ENCODE data around the gene GNG12. TPM values are rescaled to one million over a fixed set of nuclear protein-coding genes. Genes with fewer than 3 reads are reported as not detected.

The GNG12 gene
- total RNA-seq, 1 donor from 2014 or later = 23.2 TPM

DNA sequence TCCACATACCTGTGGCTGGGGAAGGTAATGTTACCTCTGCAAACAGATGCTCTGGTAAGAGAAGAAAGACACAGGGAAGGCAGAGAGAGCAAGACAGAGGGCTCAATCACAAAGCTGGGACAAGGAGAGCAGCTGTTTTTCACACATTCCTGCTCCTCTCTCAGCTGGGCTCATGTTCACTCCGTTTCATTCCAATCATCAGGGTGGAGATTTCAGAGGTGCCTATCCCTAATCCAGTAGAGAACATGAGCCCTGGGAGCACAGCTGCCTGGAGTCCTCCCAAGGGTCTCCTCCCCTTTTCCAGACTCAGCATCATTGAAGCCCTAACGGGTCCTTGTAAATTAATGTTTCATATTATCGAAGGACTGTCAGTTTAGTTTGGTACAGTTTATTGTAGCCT, 128.9 kb downstream of the GNG12 start:
- H3K4me1 Mint-ChIP-seq (ENCODE audit: unreplicated experiment) = peaks cover 16% of the 10 kb centered on the region
- no peak overlapping the region for H3K27ac Mint-ChIP-seq
- H3K4me3 Mint-ChIP-seq = no peak overlapping the region
- TF ChIP-seq, protein P1, sequence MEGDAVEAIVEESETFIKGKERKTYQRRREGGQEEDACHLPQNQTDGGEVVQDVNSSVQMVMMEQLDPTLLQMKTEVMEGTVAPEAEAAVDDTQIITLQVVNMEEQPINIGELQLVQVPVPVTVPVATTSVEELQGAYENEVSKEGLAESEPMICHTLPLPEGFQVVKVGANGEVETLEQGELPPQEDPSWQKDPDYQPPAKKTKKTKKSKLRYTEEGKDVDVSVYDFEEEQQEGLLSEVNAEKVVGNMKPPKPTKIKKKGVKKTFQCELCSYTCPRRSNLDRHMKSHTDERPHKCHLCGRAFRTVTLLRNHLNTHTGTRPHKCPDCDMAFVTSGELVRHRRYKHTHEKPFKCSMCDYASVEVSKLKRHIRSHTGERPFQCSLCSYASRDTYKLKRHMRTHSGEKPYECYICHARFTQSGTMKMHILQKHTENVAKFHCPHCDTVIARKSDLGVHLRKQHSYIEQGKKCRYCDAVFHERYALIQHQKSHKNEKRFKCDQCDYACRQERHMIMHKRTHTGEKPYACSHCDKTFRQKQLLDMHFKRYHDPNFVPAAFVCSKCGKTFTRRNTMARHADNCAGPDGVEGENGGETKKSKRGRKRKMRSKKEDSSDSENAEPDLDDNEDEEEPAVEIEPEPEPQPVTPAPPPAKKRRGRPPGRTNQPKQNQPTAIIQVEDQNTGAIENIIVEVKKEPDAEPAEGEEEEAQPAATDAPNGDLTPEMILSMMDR (conservative IDR thresholded peaks at IDR 0.05) = no peak
- H3K36me3 Mint-ChIP-seq = peaks cover 13% of the 10 kb centered on the region
- no peaks in the 10 kb centered on the region for H3K9me3 Mint-ChIP-seq
- DNase-seq (ENCODE audit: extremely low spot score, unreplicated experiment) = no peak
- no peaks in the 10 kb centered on the region for H3K27me3 Mint-ChIP-seq

- Mint-ChIP-seq H3K27ac (no peak overlapping the region), H3K4me1 (ENCODE audit: unreplicated experiment) (peaks cover 17% of the 10 kb centered on the region), H3K4me3 (no peak overlapping the region), H3K27me3 (no peaks in the 10 kb centered on the region), H3K9me3 (no peaks in the 10 kb centered on the region), H3K36me3 (peaks cover 9% of the 10 kb centered on the region)
- TF ChIP-seq, protein P1 (conservative IDR thresholded peaks at IDR 0.05) = no peak
- no peak for DNase-seq (ENCODE audit: extremely low spot score, unreplicated experiment)
These were observed 131.4 kb downstream of the GNG12 start for GRCh38 chr1:67701876-67702275.

DNA sequence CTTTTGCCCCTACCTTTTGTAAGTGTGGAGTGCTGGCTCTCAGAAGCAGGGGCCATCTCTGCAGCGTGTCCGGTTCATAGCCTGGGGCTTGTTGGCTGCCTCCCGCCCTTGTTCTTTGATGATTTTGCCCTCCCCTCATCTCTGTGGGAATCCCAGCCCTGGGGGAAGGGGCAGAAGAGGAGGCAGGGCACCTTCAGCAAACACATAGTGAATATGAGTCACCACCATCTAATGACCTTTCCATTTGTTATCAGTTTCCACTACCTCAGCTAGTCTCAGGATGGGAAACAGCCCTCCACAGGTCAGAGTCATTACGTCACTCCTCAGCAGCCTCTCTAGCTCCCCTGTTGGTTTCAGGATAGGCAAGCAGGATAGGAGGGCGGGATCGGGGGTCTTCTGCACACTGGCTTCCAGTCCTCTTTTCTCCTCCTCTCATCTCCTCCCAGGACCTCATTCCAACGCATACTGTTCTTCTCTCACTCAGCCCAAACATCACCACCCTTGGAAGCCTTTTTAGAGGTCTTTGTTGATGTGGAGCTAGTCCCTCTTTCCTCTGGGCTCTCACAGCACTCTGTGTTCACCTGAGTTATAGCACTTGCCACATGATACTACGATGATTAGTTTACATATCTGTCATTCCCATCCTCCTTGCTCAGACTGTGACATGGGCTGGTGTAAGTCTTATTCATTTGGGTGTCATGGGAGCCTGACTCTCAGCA, 132.4 kb downstream of the GNG12 start:
- Mint-ChIP-seq H3K36me3 (peaks cover 8% of the 10 kb centered on the region), H3K9me3 (no peaks in the 10 kb centered on the region), H3K27ac (peak overlapping the region; percentile 87), H3K27me3 (no peaks in the 10 kb centered on the region), H3K4me3 (peak overlapping the region; percentile 50), H3K4me1 (ENCODE audit: unreplicated experiment) (peaks cover 17% of the 10 kb centered on the region)
- DNase-seq (ENCODE audit: extremely low spot score, unreplicated experiment) = no peak
- TF ChIP-seq, protein P1 (conservative IDR thresholded peaks at IDR 0.05) = peak; percentile 60

GRCh38 chr1:67700220-67700619, 133.0 kb downstream of the GNG12 start:
- H3K27me3 Mint-ChIP-seq = no peaks in the 10 kb centered on the region
- H3K4me1 Mint-ChIP-seq (ENCODE audit: unreplicated experiment) = peaks cover 17% of the 10 kb centered on the region
- H3K36me3 Mint-ChIP-seq = peaks cover 8% of the 10 kb centered on the region
- H3K27ac Mint-ChIP-seq = peak overlapping the region; percentile 87
- TF ChIP-seq, protein P1 (conservative IDR thresholded peaks at IDR 0.05) = no peak
- peak overlapping the region; percentile 50 for H3K4me3 Mint-ChIP-seq
- H3K9me3 Mint-ChIP-seq = no peaks in the 10 kb centered on the region
- no peak for DNase-seq (ENCODE audit: extremely low spot score, unreplicated experiment)

- H3K9me3 Mint-ChIP-seq = no peaks in the 10 kb centered on the region
- no peak overlapping the region for H3K4me3 Mint-ChIP-seq
- H3K27me3 Mint-ChIP-seq = no peaks in the 10 kb centered on the region
- H3K36me3 Mint-ChIP-seq = peaks cover 8% of the 10 kb centered on the region
- peaks cover 17% of the 10 kb centered on the region for H3K4me1 Mint-ChIP-seq (ENCODE audit: unreplicated experiment)
- TF ChIP-seq, protein P1 (conservative IDR thresholded peaks at IDR 0.05) = no peak
- no peak for DNase-seq (ENCODE audit: extremely low spot score, unreplicated experiment)
- H3K27ac Mint-ChIP-seq = no peak overlapping the region
These were observed 136.6 kb downstream of the GNG12 start for GRCh38 chr1:67696708-67697107.
